ENCODE results near the gene MZF1. TPM values are rescaled to one million over a fixed set of nuclear protein-coding genes. Genes with fewer than 3 reads are reported as not detected.

Gene MZF1
- total and polyA plus RNA-seq, 9 of the 15 experiments (the other 6 are each of a cell fraction or from before 2014, with no cell fraction given) = 0.31 to 29.3 (median 11.5) TPM

- TF ChIP-seq CTCF (IDR thresholded peaks at IDR 0.05 in 2 of 3, conservative IDR thresholded peaks at IDR 0.05 in 1 of 3; ENCODE audit: insufficient read depth in 2 of 3, low read depth in 1 of 3, low read length in 3 of 3) (0 out of 6 replicates have a peak, but pooled peaks of 1 of the 3 experiments have one; percentile 3), E2F3 (CRISPR knock-in tag; IDR thresholded peaks at IDR 0.05) (peak; percentile 64; the same call in 1 of the 2 replicates), SP1 (CRISPR knock-in tag; IDR thresholded peaks at IDR 0.05) (peak; percentile 71), RAD21 (CRISPR knock-in tag; conservative IDR thresholded peaks at IDR 0.05 in 1 of 2, IDR thresholded peaks at IDR 0.05 in 1 of 2) (peak in 1 of 2 experiments; percentile 13; a peak in 1 of 4 replicates), NUFIP1 (IDR thresholded peaks at IDR 0.05; ENCODE audit: partially characterized antibody) (no peak), PRMT5 (CRISPR knock-in tag; IDR thresholded peaks at IDR 0.05) (no peak), RNF2 (IDR thresholded peaks at IDR 0.05) (peak; percentile 57; the same call in 1 of the 2 replicates), CHAMP1 (IDR thresholded peaks at IDR 0.05) (no peak), ZNF253 (CRISPR knock-in tag; conservative IDR thresholded peaks at IDR 0.05) (0 out of 2 replicates have a peak, but pooled peaks have one; percentile 22), GTF2E2 (tag; IDR thresholded peaks at IDR 0.05) (peak; percentile 82; the same call in 1 of the 2 replicates), SMAD1 (IDR thresholded peaks at IDR 0.05; ENCODE audit: low read depth, low read length, partially characterized antibody) (no peak), MCM3 (IDR thresholded peaks at IDR 0.05) (no peak), CHD2 (IDR thresholded peaks at IDR 0.05; ENCODE audit: low read depth, low read length) (no peak; the same call in 1 of the 2 replicates), CSDE1 (IDR thresholded peaks at IDR 0.05) (no peak), THAP7 (CRISPR knock-in tag; IDR thresholded peaks at IDR 0.05) (peak; percentile 71), RBM15 (IDR thresholded peaks at IDR 0.05; ENCODE audit: insufficient read depth, low read length) (no peak), DACH1 (IDR thresholded peaks at IDR 0.05; ENCODE audit: partially characterized antibody) (peak; percentile 18), MYNN (IDR thresholded peaks at IDR 0.05) (peak; percentile 88), MYNN (CRISPR knock-in tag; IDR thresholded peaks at IDR 0.05) (no peak), ZNF398 (CRISPR knock-in tag; IDR thresholded peaks at IDR 0.05) (no peak), ZNF324 (CRISPR knock-in tag; IDR thresholded peaks at IDR 0.05) (0 out of 2 replicates have a peak, but pooled peaks have one; percentile 10), RFX5 (IDR thresholded peaks at IDR 0.05; ENCODE audit: low read depth, low read length) (0 out of 2 replicates have a peak, but pooled peaks have one; percentile 47), ZFPM2 (CRISPR knock-in tag; IDR thresholded peaks at IDR 0.05) (peak; percentile 83)
Measured at GRCh38 chr19:58554494-58555368, 18.4 kb downstream of the MZF1 start, which contains the start of gene CHMP2A (continued).

Measured in K562 (cell line).